HG03060 (cell line): ENCODE measurements around the gene SYT2.

Source experiments
- ATAC-seq: cut with Tn5 transposase; IDR thresholded peaks from one replicate; pipeline ENCODE4 v1.9.1; 2021; ENCODE audit warnings: low read depth, moderate number of reproducible peaks; ENCODE audit not compliant: unreplicated experiment

SYT2 gene

DNA sequence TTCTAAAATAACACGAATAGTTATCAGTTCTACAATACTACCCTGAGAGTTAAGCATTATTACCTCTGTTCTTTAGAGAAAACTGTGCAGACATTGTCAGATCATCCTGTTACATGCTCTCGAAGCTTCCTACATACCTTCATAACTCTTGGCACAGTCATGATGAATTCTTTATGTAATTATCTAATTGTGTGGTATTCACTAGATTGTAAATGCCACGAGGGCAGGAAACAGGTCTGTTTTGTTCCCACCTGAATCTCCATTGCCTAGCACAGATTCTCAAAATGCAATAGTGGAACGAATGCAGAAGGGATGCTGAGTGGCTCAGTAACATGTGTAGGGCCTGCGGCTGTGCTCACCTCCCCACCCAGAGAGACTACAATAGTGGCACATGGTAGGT, 3.4 kb downstream of the SYT2 start:
- no peak for ATAC-seq

DNA sequence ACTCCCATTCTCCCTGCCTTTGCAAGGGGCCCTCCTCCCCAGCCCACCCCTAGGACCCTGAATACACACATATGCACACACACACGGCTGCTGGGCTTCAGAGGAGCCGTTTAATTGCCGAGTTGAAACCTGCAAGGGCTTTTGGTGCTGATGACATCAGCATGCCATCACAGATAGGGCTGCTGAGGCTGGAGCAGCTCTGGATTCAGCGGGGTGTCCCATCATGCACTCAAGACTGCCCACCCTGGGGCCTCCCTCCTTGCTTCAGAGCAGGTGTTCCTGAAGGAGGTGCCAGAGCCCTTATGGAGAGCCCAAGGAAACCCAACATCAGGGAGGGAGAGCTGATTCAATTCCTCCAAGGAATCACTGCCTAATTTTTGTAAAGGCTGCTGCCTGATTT, 5.7 kb downstream of the SYT2 start:
- ATAC-seq = no peak

DNA sequence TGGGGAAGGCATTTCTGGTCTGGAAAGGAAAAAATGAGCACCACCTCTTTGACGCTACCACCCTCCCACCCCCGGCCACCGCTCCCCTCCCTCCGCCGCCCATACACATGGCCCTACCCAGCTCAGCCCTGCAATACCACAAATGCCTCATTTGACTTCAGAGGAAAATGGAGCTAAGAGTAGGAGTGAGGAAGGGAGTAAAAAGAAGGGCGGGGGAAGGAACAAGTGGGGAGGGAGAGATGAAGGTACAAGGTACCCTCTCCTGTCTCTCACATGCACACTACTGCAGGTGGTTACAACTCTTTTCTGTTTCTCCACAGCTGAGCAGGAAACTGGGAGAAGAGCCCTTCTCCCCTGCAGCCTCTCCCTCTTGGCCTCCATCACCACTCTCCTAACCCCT, 7.1 kb downstream of the SYT2 start:
- ATAC-seq = no peak

DNA sequence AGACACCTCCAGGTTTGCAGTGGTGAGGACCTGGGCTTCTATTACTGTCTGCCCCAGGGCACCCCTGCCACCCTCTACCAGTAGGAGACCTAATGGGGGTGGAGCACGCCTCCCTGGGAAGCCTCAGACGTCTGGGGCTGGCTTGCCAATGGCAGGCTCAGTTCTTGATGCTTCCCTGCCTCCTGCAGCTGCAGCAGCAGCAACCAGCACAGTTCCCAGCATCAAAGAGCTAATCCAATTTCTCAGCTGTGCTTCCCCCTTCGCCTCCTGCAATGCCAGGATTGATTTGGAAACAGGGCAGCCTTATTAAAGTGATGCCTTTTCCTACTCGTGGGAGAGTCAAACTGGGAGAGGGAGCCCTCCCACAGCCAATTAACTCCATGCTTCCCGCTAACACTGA, 8.2 kb downstream of the SYT2 start:
- ATAC-seq = no peak

DNA sequence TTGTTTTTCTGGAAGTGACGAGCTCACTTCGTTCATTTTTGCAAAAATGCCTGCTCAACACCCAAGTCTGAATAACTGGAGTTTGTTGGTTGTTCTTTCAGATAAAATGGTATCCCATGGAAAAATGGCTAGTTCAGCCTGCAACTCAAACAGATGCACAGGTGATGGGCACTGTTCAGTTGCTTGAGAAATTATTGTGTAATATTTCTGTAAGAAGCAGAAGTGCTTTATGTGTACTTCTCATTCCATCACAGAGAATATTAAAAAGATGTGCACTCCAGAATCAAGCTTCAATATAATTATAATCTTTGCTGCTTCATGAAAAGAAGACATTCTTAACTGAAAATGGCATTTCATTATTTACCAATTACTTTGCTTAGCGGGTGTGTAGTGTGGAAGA, 9.1 kb downstream of the SYT2 start:
- no peak for ATAC-seq

DNA sequence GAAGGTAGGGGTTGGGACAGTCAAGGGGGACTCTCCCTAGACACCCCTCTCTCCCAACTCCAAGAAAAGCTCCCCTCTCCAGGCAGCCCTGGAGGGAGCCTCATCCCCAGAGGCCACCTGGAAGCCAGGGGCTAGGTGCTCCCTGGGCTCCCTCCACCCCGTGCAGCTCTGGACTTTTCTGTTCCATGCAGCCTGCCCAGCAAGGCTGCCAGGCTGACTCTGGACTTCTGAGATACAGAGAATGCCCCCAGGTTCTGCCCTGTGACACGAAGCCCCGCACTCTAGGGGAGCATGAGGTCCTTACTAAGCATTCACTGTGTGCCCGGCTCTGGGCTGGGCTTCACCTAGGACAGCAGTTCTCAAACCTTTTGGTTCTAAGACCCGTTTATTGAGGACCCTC, 10.2 kb downstream of the SYT2 start:
- no peak for ATAC-seq

DNA sequence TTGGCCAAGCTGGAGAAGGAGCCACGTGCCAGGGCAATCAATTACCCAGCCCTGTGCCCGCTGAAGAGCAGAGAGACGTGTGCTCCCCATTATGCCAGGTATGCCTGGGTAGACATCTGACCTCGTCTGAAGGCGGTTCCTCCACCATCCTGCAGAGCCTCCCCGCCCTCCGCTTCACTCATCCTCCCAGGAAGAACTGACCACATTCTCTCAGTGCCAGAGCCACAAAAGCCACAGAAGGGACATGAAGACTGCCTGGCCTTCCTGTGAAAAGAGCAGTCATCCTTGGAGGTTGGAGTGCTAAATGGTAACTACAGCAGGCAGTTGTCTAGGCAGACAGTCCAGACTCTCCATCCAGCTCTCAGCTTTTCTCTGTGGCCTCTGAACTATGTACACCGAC, 12.0 kb downstream of the SYT2 start:
- ATAC-seq = no peak

DNA sequence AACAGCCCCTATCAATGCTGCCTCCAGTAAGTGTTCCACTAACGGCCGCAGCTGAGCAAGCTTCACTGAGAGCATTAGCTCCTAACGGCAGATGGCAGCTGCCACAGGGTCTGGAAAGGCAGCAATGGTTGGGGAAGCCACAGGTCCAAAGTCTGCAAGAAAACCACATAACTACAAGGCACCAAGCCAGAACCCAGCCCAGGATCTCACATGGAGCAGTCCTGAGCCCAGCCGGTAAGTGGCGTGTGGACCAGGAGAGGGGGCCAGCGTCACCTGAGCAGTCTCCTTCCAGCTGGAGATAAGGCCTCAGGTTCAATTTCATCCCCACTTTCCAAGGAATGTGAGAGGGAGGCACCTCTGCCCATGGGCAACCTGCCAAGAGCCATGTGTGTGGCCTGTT, 13.2 kb downstream of the SYT2 start:
- no peak for ATAC-seq

DNA sequence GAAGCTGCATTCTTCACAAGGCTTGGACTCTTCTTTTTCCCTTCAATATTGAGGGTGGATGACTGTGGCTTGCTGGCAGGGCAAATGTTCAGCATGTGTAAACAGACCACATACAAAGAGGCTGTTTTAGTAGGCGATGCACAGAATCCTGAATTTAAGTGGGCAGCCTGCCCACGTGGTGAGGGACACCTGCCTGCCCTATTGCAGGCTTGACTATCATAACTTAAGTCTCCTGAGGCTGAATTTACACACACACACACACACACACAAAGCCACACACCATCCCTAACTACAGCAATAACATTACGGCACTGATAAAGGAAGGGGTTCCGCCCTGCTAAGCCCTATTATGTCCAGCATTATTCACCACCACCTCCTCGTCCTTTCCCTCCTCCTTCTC, 15.9 kb downstream of the SYT2 start:
- no peak for ATAC-seq

DNA sequence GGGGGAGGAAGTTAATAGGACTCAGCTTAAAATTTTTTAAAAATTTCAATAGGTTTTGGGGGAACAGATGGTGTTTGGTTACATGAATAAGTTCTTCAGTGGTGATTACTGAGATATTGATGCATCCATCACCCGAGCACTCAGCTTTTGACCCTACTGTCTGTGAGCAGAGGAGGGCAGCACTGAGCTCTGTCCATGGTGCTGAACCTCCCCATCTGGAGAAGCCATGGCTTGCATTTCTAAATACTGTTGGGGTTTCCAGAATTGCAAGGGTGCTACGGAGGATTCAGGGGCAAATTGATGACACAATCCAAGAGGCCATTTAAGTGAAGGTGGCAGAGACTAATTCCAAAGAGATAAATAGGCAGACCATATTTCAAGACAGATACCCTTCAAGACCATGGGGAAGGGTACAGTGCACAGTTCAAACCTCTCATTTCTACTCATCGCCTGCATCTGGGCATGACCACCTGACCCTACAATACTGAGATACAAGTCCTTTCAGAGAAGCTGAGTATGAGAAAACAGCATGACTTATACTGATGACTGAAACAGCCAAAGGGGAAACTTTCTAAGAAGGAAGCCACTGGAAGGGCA, 17.2 kb downstream of the SYT2 start:
- no peak for ATAC-seq

DNA sequence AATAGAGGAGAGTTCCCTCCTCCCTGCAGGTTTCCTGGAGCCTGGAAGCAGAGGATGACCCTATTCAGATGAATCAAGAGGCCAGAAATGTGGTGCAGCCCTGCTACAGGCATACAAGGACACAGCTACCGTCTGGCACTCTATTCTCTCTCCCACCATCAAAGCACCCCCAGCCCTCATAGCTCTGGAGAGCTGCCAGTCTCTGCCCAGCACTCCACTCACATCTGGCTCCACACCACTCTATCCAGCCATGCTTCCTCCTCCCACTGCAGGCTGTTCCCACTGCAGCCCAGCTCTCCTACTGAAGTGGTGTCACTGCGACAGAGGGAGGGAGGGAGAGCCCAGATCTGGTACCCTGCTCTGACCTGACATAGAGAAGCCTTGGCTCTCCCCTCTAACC, 18.4 kb downstream of the SYT2 start:
- no peak for ATAC-seq

DNA sequence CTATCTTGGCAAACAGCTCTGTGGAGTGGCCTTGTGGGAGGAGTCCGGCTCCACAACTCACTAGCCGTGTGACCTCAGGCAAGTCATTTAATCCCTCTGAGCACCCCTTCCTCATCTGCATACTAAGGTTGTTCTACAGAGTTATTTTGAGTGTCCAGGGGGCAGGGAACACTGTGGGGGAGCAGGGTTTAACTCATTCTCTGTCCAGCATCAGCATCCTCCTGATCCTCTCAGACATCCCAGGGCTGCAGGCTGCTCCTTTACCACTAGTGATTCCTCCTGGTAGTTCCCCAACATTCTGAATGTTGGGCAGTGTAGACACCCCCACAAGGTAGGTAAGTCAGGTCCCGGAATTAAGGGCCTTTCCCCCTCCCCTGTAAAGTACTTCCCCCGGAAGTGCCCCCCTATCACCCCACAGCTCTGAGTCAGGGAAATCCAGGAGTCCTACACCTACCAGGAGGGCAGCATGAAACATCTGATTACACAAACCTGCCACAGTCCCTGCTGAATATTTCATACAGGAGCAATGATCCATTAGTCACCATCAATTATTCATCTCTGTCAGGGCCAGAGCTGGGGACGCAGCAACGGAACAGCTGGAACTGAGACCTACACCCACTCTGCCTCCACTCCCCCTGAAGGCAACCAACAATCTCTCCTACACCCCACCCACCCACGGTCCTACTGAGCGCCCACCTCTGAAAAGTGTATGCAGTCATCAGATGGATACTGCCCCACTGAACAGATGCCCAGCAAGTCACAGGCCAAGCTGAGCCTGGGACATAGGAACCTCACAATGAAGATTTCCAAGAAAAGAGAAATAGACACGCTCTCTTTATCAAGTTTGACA, 20.5 kb downstream of the SYT2 start:
- ATAC-seq = no peak

DNA sequence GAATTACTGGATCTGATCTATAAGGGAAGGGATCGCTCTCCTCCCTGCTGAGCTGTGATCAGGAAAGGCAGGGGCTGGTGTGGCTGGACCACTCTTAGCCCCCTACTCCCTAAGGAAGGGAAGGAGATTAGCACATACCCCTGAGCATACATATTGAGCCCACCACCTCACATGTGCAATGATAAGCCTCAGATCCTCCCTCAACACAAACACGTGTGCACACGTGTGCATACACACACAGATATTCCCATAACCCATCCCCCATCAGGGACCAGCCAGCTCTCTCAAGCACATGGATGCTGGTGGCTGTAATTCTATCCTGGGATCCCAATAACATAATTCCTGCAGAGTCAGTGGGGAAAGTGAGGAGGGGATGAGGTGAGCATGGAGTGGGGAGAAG, 21.2 kb downstream of the SYT2 start:
- ATAC-seq = no peak

DNA sequence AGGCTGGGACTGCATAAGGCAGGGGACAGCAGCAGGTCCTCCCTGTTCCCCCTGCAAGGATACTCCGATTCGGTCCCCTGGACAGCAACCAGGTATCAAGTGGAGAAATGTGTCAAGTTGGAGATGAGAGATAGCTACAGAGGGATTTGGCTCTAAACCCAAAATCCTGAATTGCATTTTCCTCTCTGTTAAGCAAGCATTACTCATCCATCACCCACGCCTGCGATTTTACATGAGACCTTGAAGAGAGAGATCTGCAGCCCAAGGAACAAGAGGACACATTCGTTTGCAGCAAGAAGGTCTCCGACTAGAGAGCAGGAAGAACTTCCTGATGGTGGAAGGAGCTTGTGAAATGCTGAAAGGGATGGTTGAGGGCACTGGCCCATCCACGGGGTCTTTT, 21.9 kb downstream of the SYT2 start:
- no peak for ATAC-seq

DNA sequence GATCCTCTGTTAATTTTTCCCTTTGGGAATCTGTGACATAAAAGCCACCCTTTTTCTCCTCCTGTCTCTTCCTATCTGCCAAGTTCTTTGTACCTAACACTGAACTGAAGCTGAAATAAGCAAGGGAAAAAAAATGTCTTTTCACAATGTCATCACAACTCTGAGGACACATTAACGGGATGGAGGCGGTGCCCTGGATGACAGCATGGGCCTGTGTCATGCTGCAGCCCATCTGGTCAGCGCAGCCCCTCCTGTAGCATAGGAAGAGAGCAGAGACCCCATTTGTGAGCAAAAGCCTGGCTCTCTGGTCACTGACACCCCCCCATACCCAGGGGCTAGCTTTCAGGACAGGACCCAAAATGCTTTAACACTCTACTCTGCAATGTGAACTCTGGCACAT, 22.5 kb downstream of the SYT2 start:
- no peak for ATAC-seq

DNA sequence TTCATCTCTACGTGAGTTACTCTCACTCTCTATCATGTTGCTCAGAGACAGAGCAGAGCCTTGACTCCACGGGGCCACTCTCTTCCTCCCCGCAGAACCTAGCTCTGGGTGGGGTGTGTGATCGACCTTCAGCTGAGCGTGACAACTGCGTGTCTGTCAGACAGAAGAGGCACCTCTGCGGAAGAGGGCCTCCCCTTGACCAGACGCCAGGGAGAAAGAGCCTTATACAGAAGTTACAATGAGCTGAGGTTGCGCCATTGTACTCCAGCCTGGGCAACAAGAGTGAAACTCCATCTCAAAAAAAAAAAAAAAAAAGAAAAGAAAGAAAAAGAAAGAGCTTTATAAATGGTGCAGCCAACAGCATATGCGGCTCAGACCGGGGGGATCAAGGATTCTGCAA, 22.9 kb downstream of the SYT2 start:
- no peak for ATAC-seq

DNA sequence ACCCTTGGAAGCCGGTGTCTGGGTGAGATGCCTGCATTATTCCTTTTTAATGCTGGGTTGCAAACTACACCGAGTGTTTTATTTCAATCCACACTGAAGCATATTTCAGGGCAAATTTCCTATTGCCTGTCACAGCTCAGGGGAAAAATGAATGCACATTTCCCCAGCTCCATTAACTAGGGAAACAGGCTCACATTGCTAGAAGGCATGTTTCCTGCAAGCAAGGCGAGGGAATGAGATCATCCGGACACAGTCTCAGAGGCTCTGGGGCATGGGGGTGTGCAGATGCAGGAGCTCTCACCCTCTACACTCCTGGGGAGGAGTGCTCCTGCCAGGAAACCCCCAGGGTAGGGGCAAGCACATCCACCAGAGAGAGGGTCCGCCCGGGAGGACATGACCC, 24.6 kb downstream of the SYT2 start:
- no peak for ATAC-seq

DNA sequence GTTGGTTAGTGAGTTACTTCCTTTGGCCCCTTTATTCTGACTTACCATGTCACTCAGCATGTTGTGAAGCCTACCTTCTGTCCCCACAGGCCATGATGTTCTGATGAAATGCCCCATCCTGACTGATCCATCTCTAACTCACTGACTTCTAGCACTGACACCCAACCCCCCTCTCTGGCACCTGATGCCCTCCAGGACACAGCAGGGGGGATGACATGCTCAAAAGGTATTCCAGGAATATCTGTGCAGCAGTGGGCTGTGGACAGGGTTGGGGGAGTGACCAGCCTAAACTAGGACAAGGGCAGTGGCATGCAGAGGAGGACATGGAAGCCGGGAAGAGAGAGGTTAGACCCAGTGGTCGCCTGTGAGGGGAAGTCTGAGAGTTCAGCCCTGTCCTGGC, 25.5 kb downstream of the SYT2 start:
- no peak for ATAC-seq

DNA sequence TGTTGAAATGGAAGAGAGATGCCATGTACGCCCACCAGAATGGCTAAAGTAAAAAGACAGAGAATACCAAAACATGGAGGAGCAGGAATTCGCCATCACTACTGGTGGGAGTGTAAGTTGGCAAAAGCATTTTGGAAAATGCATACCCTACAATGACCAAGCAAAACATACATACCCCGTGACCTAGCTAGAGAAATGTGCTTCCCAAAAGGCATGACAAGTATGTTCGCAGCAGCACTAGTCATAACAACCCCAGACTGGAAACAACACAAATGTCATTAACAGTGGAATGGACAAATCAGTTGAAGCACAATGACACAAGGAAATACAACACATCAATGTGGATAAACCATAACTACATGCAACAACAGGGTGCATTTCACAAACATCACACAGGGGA, 27.2 kb downstream of the SYT2 start:
- ATAC-seq = no peak

DNA sequence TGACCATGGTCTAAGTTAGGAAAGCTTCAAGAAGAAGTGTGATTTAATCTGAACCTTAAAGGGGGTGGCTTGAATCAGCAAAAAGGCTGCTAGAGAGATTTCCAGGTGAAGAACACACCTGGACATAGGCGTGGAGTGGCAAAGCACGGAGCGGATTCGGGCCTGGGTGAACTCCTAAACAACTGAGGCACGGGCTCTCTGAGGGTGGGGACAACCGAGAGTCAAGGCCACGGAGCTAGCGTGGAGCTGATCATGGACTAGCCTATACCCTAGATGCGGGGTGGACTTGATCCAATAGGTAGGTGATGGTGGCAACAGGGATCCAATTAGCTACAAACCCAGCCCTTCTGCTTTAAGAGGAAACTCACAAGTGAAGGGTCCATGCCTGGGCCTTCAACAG, 27.8 kb downstream of the SYT2 start:
- no peak for ATAC-seq

DNA sequence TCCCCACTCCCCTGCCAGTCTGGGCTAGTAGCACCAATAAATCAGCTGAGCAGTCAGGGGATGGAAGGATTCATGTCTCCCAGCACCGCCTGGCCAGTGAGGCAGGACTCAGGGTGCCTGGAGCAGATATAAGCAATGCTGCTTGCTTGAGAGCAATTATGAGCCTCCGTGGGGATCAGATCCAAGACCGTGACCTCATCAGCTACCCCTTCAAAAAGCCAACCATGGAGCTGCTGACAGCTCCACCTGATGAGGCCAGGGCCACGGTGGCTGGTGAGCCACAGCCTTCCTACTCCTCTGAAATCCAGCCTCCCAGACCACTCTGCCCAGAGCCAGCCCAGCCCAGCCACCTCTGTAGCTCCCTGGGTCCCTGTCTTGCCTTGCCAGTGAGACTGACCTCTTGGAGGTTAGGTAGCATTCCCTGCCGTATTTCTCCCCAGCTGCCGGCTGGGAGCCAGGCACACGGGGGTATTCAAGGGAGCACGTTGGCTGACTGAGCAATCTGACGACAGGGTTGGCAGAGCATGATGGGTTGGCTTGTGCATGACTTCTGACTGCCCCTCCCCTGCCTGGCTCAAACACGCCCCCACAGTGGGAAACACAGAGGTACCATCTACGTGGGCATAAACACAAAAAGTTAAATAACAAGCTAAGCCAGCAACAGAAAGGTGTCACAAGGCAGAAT, 28.4 kb downstream of the SYT2 start:
- no peak for ATAC-seq
